Stimulated activated CD4-positive, alpha-beta T cell treated with anti-CD3 and anti-CD28 coated beads, Interleukin-12 subunit alpha, Interleukin-12 subunit beta, amount 100 ng/mL, for 4 hours (primary cell): ENCODE measurements around the gene CACNA1G.

Experiments
- DNase-seq: peaks from one replicate; pipeline ENCODE4 v3.0.0-alpha.2; 2020

Gene CACNA1G

DNA sequence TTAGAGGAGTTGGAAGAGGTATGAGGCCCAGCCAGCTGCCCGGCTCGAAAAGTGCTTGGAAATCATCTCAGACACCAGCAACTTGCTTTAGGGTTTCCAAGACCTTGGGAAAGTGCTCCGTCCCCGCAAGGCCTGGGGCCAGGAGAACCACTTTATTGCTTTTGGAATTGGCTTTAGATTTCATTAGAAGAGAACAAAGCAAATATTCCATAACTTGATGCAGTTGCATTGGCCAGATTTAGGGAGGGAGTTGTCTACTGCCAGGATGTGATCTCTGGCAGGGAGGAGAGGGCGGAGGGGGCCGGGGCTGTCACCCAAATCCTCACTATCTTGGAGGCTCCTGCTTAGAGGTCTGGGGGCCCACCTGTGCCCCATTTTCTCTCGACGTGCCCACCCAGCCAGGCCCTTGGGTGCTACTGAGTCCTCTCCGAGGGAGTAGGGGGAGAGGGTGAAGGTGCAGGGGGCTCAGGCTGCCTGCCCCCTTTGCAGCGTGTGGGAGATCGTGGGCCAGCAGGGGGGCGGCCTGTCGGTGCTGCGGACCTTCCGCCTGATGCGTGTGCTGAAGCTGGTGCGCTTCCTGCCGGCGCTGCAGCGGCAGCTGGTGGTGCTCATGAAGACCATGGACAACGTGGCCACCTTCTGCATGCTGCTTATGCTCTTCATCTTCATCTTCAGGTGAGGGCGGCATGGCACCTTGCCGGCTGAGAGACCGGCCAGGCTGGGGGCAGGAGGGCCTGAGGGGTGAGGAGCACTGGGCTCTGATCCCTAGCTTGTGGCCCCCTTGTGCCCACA, 30.6 kb downstream of the CACNA1G start:
- DNase-seq, result no peak

DNA sequence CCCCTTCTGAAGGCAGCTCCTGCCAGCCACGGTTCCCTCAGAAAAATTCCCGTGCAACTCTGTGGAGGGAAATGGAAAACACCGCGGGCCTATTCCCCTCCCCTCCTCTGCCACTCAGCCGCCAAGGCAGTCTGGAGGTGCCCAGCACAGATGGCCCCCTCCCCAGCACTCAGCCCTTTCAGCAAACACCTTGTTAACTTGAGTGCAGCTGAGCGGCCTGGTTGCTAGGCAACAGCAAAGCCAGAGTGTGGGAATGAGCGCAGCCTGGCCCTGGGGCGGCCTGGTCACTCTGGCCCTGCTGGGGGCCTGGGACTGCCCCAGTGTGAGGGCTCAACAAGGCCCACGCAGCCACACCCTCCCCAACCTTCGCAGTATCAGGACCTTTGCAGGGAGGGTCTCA, 32.8 kb downstream of the CACNA1G start:
- no peak for DNase-seq

DNA sequence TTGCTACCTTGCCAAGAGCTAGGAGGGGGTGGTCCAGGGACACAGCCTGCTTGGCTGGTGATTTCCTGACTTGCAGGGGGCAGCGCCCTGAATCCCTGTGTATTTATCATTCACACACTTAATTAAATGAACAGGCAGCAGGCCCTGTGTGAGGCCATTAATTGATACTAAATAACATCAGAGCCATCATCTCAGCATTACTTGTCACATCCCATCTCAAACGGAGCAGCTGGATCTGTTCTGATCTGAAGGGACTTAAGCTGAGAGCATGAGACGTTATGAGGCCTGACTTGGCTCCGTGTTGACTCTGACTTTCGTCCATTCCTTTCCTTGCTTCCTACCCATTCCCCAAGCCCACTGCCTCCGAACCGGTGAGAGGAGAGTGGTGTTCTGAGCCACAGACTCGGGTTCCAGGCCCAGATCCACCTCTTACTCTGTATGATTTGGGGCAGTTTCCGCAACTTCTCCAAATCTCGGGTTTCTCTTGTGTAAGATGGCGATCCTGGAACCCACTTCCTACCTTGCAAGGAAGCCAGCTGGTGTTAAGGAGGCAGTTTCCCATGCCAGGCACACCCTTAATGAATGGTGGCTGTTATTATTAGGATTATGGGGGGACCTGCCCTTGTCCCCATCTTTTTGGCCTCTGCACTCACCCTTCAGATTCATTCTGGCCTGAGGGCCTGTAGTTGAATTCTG, 33.8 kb downstream of the CACNA1G start:
- no peak for DNase-seq

DNA sequence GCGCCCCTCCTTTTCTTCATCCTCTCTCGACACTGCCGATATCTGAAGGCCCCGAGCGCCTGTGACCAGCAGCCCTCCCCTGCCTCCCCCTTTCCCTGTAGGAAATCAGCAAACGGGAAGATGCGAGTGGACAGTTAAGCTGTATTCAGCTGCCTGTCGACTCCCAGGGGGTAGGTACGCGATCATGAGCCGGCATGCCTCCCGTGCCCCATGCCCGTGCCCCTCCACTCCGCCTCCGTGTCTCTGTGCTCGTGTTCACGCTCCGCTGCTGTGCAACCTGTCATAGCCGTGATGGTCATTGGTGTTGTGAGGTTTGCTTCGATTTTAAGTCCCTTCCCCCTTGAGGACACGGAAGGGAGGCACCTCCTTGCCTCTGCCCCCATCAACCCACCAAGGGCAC, 34.4 kb downstream of the CACNA1G start:
- no peak for DNase-seq

DNA sequence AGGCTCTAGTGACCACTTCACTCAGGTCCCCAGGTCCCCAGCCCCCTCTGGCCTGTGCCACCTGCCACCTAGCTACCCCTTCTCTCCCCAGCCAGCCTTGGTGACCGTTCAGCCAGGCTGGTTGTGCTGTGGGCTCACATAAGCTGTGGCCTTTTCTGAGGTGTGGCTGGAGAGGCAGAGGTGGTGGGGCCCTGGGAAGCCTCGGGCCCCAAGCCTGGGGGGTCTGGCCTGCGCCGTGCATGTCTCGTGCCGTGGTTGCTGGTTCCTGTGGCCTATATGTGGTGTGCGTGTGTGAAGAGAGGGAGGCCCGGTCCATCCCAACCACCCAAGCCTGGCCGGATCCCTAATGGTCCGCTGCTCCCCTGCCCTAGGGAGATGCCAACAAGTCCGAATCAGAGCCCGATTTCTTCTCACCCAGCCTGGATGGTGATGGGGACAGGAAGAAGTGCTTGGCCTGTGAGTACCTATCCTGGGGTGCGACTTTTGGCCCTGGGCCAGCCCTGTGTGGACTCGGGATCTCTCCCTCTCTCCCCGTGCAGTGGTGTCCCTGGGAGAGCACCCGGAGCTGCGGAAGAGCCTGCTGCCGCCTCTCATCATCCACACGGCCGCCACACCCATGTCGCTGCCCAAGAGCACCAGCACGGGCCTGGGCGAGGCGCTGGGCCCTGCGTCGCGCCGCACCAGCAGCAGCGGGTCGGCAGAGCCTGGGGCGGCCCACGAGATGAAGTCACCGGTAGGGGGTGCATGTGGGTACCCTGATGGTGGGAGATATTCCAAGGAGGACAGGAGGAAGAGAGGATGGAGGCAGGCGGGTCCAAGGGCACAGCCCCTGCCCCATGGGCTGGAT, 35.9 kb downstream of the CACNA1G start:
- DNase-seq, result no peak

DNA sequence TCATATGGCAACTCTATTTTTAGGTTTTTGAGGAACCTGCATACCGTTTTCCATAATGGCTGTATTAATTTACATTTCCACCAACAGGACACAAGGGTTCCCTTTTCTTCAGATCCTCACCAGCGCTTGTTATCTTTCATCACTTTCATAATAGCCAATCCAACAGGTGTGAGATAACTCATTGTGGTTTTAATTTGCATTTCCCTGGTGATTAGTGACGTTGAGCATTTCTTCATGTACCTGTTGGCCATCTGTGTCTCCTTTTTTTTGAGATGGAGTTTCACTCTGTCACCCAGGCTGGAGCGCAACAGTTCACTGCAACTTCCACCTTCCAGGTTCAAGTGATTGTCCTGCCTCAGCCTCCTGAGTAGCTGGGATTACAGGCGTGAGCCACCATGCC, 38.0 kb downstream of the CACNA1G start:
- no peak for DNase-seq

DNA sequence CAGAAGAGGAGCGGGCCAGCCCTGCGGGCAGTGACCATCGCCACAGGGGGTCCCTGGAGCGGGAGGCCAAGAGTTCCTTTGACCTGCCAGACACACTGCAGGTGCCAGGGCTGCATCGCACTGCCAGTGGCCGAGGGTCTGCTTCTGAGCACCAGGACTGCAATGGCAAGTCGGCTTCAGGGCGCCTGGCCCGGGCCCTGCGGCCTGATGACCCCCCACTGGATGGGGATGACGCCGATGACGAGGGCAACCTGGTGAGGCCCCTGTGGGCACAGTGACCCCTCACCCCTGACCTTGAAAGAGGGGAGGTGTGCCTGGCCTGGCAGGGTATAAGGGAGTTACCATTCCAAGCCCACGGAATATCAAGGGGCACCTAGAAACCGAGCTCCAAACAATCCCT, 39.1 kb downstream of the CACNA1G start:
- no peak for DNase-seq

DNA sequence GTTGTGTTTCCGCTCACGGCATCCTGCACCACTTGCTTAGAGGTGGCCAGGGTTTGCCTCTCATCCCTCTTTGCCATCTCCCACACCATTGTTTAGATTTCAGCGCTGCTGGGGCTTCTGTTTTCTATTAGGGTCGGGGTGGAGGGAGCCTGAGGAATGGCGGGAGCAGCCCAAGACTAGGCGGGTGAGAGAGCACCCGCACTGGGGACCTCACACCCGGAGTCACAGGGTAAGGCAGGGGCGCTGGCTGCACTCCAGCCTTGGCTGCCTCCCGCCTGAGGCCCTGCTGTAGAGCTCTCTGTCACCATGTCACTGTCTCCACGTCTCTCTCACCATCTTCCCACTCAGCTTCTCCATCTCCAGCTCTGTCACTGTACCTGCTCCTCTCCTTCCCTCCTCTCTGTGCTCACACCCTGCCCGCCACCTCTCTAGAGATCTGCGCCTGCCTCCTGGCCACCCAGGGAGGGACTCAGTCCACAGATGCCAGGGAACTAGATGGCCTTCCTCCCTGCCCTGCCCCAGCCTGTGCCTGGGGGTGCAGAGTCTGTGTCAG, 41.4 kb downstream of the CACNA1G start:
- DNase-seq, result no peak

DNA sequence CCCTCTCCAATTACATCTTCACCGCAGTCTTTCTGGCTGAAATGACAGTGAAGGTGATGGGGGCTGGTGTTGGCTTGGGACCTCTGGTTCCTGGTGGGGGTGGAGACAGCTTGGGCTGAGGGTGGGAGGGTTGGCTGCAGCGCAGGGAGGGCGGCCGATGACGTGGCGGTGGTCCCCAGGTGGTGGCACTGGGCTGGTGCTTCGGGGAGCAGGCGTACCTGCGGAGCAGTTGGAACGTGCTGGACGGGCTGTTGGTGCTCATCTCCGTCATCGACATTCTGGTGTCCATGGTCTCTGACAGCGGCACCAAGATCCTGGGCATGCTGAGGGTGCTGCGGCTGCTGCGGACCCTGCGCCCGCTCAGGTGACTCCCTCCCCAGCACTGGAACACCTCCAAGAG, 42.3 kb downstream of the CACNA1G start:
- no peak for DNase-seq

DNA sequence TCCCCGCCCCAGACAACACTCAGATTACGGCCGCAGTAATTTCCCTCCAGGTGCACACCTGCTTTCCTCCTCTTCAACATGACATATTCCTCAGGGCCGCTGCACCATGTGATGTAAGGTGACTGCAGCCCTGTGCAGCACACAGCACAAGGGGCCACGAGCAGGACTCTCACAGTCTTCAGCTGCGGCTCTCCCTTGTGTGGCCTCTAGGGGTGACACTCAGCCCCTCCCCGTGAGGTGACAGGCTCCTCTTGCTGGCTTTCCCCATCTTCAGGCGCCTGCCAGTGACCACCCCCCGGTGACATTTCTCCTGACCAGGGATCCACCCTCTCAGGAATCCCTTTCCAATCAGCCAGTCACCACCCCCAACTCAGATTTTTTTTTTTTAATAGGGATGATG, 42.8 kb downstream of the CACNA1G start:
- no peak for DNase-seq

DNA sequence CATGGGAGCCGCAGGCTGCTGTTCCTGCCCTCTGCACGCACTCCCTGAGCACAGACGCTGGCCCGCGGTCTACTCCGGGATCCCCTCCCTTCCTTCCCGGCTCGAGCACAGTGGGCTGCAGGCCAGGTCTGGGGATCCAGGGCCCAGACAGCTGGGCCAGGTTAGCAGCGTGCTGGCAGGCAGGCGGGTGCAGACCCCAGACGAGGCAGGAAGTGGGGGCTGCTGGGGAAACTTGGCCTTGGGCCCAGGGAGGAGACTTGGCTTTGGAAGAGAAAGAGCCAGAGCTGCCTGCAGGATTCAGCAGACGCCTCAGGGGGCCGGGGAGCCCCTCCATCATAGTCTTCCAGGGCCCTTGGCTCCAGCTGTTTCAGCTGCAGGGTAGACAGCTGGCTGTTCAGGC, 44.0 kb downstream of the CACNA1G start:
- DNase-seq, result no peak

DNA sequence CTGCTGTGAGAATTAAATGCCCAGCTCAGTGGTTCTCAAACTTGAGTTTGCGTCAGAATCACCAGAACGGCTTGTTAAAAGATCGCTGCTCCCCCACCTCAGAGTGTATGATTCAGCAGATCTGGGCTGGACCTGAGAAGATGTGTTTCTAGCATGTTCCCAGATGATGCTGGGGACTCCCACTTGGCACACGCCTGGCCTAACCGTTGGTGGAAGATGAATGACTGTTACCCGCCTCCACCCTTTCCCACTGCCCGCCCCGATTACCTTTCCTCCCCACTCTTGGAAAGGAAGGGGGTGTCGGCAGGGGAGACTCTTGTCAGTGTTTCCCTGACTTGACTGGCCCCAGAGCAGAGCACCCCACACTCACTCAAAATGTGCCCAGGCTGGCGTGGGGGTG, 44.9 kb downstream of the CACNA1G start:
- DNase-seq, result no peak

DNA sequence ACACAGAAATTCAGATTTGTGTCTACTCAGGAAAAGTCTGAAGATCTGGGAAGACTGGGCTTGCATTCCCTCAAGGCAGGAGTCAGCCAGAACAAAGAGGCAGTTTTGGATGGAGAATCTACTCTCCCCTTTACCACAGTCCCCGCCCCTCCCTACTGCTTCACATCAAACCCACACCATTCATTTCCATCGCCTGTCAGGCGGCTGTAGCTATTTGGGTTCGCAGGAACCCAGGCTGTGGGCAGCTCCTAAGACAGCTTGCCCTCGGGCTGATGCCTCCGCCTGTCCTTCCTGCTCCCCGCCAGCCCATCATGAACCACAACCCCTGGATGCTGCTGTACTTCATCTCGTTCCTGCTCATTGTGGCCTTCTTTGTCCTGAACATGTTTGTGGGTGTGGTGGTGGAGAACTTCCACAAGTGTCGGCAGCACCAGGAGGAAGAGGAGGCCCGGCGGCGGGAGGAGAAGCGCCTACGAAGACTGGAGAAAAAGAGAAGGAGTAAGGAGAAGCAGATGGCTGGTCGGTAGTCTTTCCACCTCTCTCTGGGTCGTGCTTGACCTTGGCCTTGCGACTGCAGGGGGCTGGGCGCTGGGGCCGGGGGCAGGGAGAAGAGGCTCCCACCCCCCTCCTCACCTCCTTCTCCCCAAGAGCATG, 47.1 kb downstream of the CACNA1G start:
- DNase-seq, result no peak

DNA sequence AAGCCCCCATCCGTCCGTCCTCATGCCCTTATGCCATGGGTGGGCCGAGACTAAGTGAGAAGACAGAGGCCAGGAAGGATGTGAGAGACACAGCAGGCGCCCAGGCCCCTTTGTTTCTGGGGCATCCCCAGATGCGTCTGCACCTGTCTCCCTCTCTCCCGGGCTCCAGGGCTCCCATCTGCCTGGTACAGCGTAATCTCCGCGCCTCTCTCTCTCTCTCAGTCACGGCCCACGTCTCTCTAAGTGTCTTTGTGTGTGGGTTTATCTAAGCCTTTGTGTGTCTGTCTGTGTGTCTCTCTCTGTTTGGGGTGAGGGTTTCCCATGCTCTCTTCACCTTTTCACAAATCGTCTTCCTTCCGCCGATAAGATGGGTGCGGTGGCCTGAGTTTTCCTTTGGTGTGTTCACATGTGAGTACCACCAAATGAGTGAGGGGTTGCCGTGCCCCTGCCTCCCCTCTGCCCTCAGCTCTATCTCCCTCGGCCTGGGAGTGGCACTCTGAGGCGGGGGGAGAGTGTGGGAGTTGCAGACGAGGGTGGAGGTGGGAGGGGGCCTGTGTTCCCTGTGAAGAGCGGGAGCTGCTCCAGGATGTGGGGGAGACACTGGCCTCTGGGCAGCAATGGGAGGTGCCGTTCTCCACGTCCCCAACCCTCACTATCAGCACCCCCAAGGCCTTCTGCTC, 48.3 kb downstream of the CACNA1G start:
- DNase-seq, result no peak

DNA sequence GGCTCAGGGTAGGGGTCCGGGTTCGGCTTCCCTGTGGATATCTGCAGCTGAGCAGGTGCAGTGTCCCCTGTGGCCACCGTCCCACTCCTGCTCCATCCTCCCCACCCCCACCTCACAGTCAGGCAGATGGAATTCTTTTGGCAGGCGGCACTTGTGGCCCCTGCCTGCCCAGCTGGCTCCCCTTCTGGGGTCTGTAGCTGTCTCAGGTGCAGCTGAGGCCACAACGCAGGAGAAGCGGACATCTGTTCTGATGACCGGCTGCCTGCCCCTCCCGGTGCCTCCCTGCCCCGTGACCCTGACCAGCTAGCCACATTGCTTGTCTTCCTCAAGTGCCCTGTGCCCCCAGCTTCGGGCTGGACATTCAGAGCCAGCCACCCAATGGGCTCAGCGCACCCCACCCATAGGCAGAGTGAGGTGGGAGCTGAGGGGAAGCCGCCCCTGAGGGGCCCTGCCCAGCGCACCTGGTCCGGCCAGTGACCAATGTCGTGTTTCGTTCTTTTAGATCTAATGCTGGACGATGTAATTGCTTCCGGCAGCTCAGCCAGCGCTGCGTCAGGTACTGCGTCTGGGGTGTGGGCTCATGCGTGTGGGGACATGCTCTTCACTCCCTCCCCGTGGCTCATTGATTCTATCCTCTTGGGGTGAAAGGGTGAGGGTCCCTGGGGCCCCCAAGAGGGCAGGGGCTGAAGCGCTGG, 49.0 kb downstream of the CACNA1G start:
- DNase-seq, result no peak

DNA sequence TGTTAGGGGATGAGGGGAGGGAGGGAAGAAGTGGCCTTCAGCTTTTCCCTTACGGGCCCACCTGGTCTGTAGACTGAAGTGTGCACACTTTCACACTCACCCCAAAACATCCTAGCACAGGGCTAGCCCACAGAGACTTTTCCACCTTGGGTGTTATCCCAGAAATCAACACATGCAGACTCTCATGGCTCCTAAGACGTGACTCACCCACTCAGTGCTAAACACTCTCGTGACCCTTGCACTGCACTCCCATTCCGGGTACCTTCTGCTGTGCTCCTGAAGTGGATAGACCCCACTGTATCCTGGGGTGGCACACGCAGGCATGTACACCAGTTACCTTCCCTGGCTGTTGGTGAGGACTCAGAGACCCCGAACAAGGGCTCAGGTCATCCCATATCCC, 51.1 kb downstream of the CACNA1G start:
- DNase-seq, result no peak

DNA sequence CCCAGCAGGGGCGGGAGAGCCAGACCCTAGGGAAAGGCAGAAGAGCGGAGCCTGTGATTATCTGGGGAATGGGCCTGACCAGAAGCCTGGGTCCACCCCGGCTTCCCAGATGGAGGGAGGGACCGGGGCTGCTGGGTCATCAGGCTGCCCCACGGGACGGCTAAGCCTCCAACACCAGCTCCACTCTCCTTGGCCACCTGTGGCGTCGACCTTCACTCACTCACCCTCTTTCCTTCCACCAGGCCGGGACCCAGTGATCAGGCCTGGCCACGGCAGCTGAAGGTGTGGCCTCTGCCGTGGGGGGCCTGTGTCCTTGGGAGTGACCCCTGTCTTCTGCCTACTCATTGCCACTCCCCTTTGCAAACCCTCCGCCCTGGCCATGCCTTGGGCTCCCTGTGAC, 51.8 kb downstream of the CACNA1G start:
- DNase-seq, result no peak

DNA sequence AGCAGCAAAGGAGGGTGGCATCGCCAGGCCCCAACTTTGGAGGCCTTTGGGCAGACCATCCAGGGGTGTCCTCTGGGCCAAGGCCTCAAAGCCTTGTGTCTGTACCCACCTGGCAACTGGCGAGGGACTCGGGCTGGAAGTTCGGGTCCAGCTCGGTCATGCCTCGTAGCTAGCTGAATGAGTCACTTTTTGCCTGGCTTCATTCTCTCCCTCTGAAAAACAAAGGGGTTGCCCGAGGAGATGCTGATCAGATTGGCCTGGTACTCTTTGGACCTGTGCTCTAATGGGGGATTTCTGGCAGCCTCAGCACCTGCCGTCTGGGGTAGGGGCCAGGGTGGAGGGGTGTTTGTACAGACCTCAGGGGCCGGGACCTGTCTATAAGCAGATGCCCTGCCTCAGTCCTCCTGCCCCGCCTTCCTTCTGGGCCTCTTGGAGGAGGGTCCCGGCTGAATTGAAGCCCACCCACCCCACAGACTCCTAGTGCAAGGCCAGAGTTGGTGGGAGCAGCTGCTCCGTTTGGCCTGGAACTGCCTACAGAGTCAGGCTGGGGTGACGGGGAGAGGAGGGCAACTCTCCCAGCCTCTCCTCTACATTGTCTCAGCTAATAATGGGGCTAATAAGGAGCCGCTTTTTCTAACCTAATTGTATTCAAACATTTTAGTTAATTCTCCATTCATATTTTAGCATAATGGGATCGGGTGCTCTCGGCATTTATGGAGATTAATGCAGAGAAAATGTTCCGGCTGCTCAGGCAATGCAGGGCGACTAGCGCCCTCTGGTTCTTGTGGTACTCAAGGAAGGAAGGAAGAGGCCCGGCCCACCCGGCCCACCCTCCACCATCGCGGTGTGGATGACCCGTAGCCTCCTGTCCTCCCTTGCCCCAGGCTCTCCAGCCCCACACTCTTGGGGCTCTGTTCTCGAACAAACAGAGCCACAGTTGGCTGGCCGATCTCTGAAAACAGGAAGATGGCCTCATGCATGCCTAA, 52.8 kb downstream of the CACNA1G start:
- DNase-seq, result no peak

DNA sequence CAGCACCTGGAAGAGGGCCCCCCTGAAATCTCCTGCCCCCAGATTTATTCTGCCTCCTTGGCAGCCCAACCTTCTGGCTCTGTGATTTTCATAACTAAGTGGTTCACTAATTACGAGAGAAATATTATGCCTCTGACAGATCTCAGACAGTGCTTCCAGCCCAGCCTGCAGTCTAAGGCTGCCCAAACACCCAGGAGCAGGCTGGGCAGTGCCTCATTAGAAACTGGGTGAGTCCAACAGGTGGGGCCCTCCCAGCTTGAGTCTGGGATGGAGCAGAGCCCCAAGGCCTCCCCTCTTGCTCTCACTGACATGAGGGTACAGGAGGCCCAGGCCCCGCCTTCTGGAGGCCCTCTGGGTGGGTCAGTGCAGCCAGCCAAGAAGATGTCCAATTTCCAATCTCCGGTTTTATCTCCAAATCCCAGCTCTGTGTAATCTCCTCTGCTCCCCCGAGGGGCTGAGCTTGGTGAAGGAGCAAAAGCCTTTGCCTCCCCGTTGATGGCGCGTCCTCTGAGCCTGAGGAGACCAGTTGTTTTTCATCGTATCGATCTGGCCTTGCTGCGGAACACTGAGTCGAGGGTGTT, 54.0 kb downstream of the CACNA1G start:
- DNase-seq, result no peak

DNA sequence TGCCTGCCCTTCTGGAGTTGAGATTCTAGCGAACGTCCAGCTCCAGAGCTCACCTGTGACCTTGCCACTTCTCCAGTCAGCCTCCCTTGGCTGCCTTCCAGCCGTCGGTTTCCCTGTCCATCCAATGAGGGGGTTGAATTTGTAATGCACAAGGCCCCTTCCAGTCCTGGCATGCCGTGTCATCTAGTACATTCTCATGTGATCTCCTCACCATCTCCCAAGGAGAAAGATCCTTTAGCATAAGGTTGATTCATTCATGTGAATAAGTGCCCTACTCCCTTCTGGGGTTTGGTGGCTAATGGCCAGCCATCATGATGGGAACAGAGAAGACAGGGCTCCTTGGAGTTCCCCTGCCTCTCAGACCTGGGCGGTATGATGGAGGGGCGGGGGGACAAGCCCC, 55.3 kb downstream of the CACNA1G start:
- DNase-seq, result no peak
